C4-2B (cell line): ENCODE data around the gene ZBTB21.

Experiments used
- H3K27ac ChIP-seq: fragments of 450-650 bp; 2 replicates; pipeline ENCODE4 v1.5.1; 2017
- ZFX ChIP-seq: fragments of 450-650 bp; IDR thresholded peaks from 2 replicates; pipeline ENCODE4 v1.6.1; 2017
- TF ChIP-seq, protein P1 (sequence below): fragments of 450-650 bp; conservative IDR thresholded peaks from 2 replicates; pipeline ENCODE4 v1.5.1; 2017; ENCODE audit warnings: mild to moderate bottlenecking

The ZBTB21 gene

DNA sequence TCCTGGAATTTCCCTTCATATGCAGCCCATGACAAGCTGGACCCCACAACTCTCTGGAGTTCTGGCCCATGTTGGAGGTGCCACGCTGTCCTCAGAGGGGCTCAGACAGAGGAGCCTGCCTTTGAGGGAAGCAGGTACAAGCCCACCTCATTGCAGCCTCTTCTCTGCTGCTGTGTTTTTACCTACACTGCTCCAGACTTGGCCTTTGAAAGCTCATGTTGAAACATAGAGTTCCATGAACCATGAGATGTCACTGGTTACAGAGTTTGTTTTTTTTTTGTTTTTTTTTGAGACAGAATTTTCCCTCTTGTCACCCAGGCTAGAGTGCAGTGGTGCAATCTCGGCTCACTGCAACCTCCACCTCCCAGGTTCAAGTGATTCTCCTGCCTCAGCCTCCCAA is 22.1 kb upstream of the ZBTB21 start:
- TF ChIP-seq, protein P1, sequence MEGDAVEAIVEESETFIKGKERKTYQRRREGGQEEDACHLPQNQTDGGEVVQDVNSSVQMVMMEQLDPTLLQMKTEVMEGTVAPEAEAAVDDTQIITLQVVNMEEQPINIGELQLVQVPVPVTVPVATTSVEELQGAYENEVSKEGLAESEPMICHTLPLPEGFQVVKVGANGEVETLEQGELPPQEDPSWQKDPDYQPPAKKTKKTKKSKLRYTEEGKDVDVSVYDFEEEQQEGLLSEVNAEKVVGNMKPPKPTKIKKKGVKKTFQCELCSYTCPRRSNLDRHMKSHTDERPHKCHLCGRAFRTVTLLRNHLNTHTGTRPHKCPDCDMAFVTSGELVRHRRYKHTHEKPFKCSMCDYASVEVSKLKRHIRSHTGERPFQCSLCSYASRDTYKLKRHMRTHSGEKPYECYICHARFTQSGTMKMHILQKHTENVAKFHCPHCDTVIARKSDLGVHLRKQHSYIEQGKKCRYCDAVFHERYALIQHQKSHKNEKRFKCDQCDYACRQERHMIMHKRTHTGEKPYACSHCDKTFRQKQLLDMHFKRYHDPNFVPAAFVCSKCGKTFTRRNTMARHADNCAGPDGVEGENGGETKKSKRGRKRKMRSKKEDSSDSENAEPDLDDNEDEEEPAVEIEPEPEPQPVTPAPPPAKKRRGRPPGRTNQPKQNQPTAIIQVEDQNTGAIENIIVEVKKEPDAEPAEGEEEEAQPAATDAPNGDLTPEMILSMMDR: no peak

GRCh38 chr21:42031816-42032215 is 21.7 kb upstream of the ZBTB21 start:
- TF ChIP-seq, protein P1: no peak
- TF ChIP-seq ZFX: no peak
- no peak overlapping the region for H3K27ac ChIP-seq

More for the DNA sequence above, 22.1 kb upstream of the ZBTB21 start:
- no peak overlapping the region for H3K27ac ChIP-seq

- TF ChIP-seq, protein P1: no peak
- TF ChIP-seq ZFX: no peak
- no peak overlapping the region for H3K27ac ChIP-seq
These were observed 21.1 kb upstream of the ZBTB21 start for GRCh38 chr21:42031241-42031640.

- no peak for TF ChIP-seq ZFX
- TF ChIP-seq, protein P1: no peak
- H3K27ac ChIP-seq: no peak overlapping the region
These were observed 20.2 kb upstream of the ZBTB21 start for GRCh38 chr21:42030311-42030710.

GRCh38 chr21:42028766-42029425 is 18.7 kb upstream of the ZBTB21 start:
- H3K27ac ChIP-seq: no peak overlapping the region
- TF ChIP-seq, protein P1: no peak
- no peak for TF ChIP-seq ZFX

- TF ChIP-seq, protein P1: no peak
- no peak for TF ChIP-seq ZFX
- H3K27ac ChIP-seq: no peak overlapping the region
These were observed 17.9 kb upstream of the ZBTB21 start for GRCh38 chr21:42027822-42028765.

GRCh38 chr21:42027085-42027821 is 17.1 kb upstream of the ZBTB21 start:
- TF ChIP-seq ZFX: no peak
- TF ChIP-seq, protein P1: no peak
- no peak overlapping the region for H3K27ac ChIP-seq
